ENCODE results near the gene TMEM151A.
"Not testable (repeated sequence)": the region's sequence is repeated elsewhere in the genome, so short reads cannot be mapped to it uniquely, and the experiment has no call there.

The TMEM151A gene

DNA sequence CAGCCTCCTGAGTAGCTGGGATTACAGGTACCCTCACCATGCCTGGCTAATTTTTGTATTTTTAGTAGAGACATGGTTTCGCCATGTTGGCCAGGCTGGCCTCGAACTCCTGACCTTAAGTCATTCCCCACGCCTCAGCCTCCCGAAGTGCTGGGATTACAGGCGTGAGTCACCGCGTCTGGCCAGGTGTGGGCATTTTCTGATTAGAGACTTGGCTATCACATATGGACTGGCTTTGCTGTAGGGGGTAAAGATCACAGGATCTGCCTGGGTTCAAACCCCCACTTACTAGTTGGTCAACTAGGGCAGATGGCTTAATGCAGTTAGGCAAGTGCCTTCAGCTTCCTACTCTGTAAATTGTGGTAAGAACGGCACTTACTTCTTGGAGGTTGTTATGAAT is 18.6 kb downstream of the TMEM151A start:
- no peak for DNase-seq

DNA sequence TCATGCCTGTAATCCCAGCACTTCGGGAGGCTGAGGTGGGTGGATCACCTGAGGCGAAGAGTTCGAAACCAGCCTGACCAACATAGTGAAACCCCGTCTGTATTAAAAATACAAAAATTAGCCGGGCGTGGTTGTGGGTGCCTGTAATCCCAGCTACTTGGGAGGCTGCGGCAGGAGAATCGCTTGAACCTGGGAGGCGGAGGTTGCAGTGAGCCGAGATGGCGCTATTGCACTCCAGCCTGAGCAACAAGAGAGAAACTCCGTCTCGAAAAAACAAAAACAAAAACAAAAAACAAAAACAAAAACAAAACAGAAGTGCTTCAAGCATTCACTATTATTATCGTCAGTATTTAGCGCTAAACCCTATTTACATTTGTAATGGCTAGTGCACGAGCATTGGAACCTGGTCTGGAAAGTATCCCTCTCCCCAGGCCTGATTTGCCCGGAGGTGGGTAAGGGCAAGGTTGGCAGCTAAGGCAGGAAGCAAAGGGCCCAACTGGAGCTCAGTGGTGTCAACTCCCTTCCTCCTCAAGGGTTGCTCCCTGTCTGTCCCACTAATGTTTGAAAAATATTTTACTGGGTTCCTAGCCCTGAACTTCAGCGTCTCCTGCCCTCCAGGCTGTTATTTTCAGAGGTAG is 19.2 kb downstream of the TMEM151A start:
- not testable (repeated sequence) for DNase-seq

DNA sequence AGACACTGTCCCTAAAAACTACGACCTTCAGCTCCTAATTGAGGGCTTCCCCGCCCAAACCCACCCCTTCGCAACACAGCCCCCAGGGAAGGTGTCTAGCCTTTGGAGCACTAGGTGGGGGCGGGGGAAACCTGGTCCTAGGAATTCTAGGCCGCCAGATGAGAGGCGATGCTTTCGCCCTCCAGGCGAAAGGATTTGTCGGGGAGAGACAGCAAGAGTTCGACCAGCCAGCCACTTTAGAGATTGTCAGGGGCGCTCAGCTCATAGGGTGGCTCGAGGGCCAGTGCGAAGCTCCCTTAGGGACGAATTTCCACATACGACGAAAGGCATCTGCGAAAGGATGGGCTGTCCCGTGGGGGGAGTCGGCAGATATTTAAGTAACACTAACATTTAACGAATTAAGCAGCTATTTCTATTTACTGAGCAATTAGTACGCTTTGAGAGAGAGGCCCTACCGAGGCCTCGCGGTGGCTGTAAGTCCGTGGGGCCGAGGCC is 19.8 kb downstream of the TMEM151A start:
- DNase-seq = no peak

DNA sequence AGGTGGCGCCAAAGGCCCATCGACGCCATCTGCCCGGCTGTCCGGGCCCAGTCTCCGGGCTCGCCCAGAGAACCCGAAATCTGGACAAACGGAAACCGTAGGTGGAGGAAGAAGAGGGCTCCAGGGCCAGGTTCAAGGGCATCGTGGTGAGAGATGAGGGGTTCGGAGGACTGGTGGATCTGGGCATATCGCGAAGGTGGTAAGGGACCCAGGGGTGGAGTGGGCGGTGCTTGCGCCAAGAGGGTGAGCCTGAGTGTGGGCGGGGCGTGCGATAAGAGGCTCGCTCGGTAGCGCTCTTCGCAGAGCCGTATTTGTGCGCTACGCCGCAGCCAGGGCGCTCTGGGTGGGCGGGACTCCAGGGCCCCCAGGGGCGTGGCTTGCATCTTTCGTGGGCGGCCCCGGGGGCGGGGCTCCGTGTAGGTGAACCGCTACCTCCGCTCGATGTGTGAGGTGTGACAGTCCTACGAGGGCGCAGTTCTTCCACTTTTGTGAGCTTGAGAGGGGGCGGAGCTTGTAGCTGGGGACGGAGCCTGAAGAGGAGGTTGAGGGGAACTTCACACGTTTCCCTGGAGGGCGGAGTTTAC is 20.4 kb downstream of the TMEM151A start:
- peak; percentile 61 for DNase-seq

DNA sequence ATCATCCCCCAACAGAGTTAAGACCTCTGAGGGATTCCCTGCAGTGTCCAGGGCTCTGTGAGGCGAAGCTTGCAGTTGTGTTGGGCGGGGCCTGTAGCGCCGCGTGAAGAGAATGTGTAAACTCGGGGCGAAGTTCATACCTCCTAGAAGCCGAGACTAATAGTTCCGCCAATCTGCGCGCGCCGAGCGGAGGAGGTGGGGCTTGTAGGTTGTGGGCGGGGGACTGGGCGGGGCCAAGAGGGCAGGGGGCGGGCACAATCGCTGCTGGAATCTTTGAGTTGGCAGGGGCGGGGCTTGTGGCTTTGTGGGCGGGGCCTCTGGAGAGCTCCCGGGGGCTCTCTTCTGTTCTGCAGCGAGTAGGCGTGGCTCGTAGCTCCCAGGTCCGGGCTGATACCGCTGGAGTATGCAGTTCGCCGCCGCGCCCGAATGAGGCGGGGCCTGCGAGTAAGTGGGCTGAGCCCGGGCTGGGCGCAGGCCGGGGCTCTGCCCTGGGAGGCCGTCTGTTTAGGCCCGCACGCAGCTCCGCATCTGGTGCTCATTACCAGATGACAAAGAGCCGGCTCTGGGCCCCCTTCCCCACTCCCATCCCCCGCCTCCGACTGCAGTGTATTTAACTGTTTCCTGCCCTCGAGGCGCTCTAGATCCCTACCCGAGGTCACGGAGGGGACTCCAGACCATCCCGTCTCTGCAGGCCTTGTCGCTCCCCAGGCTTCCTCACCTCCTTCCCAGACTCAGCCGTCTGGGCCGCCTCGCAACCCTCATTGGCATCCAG is 21.0 kb downstream of the TMEM151A start:
- peak; percentile 37 for DNase-seq

DNA sequence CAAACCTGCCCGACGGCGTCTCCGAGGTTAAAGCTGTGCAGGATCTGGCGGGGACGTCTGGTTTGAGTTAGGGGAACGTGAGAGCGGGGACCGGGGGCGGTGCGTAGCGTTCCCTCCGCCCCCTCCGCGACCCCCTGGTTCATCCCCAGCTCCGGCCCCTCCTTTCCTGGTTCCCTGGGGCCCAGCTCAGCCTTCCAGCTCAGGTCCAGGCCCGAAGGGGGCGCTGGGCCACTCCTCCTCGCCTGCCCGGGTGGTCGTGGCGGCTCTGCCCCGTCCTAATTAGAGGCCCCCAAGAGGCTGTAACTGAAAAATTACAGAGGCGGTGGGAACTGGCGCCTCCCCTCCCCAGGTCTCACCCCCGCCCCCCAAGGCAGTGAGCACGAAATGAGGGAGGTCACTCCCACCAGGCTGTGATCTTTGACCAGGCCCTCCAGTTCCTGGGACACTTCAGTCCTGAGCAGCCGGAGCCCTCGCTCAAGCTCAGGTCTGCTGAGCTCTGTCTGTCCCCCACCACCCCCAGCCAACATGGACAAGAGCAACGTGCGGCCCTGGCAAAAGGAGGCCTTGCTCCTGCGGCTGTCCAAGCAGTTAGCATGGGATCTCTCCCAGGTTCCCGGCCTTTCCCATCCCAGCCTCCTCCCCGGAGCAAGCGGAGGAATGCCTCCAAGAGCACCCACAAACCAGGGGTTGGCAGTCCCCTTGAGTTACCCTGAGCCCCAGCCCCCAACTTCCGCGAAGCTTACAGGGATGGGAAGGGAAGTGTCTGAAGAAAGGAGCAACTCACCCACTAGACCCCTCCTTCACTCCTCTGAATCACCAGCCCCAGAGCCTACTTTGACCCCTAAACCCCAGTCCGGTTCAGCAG is 21.9 kb downstream of the TMEM151A start:
- DNase-seq = no peak

DNA sequence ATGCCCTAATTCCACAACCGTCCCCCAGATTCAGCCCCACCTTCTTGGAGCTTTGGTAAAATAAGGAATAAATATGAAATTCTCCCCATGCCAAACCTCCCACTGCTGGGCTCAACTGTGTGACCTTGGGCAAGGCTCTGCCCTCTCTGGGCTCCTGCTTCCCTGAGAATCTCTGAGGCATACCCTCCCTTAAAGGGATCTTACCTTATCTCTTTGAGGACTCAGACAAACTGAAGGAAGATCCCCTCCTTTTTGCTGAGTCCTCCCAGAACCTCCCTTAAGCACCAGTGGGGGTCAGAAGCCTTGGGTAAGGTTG is 22.4 kb downstream of the TMEM151A start:
- no peak for DNase-seq

DNA sequence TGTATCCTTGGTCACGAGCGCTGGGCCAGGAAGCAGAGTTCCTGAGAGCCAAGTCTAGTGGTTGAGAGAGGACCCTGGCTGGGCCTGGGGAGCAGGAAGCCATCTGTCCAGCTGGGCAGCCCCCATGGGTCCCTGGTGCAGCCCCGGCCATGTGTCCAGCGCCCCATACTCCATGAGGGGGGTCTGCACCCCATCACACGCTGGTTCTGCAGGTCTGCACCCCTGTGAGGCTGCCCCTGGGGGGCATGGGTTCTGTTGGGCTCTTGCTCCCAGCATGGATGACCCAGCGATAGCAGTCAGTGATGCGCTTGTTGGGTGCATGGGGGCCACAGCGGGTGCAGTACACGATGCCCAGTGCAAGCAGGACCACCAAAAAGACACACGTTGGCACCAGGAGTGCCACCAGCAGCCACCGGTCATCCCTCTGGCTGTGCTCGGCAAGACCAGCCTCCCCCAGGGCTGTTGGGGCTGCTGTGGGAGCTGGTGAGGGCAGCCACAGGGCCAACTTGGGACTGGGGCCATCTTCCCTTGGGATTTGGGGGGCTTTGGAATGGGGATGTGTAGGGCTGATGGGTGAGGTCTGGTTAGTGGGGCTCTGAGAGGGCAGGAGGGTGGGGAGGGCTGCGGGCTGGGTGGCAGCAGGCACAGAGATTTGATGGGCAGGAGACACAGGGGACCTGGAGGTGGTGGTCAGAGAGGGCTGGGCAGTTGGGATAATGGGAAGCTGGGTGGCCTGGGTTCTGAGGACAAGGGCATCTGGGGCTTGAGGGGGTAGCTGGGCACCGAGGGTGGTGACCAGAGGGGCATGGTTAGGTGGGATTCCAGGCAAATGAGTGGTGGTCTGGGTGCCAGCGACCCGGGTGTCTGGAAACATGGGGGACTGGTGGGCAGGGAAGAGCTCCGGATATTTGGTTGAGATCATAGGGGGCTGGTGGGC is 23.1 kb downstream of the TMEM151A start:
- DNase-seq = no peak

DNA sequence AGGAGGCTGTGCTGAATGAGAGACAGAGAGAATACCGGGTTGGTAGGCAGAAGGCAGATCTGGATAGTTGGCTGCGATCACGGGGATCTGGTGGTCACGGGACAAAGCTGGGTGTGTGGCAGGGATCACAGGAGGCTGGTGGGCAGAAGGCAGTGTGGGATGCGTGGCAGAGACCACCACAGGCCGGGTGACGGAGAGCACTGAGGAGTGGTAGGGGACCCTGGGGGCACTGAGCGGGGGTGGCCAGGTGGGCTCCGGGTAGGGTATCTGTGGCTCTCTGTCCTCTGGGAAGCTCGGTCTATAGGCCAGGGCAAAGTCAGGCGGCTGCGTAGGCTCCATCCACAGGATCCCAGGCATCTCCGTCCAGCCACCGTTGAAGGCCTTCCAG is 23.8 kb downstream of the TMEM151A start:
- no peak for DNase-seq

DNA sequence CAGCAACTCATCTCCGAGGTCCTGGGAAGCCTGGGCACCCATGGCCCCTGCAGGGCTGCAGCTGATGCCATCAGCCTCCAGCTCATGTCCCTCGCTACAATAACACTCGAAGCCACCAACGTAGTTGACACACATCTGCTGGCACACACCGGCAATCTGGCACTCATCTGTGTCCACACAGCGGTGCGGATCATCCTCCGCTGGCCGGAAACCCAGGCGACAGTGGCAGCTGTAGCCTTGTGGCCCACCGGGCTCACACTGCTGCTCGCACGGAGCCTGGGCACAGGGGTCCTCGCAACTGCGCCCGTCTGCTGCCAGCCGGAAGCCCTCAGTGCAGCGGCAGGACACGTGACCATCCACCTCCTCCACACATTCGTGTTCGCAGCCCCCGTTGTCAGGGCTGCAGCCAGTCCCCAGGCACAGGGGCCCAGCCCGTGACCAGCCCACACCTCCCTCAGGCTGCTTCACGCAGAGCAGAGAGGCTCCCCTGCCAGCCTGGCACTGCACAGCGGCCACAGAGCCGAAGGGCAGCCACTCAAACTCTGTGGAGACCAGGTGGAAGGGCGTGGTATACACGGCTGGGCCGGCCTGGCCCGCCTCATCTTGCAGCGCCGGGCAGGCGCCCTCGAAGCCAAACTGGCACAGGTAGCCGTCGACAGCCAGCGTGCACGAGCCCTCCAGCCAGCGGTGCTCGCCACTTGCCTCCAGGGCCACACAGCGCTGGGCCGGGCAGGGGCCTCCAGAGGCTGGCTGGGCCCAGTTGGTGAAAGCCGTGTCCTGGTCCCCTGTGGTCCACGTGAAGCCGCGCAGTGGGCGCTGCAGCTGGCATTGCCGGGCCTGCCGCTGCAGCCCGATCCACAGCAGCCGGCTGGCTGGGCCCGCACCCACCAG is 24.5 kb downstream of the TMEM151A start:
- no peak for DNase-seq

DNA sequence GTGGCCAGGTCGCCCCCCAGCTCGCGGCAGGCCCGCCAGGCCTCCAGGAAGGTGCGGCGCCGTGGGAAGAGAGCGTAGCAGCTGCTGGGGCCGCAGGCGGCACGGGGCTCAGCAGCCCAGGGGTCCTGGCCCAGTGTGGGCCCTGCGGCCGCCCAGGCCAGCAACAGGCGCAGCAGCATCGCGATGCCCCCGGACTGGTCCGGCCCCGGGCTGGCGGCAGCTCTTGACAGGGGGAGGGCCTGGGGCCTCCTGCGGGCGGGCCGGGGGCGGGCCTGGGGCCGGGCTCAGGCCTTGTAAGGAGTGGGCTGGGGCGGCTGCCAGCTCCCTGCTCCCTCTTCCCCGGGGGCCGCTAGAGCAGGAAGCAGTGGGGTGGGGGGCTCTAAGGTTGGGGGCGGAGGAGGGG is 25.2 kb downstream of the TMEM151A start, which contains the start of gene CD248:
TSS of gene CD248 (minus strand) at position 196 of the 403 bp plus-strand sequence. CDS start at position 179, 17 bp downstream.
- DNase-seq = no peak

DNA sequence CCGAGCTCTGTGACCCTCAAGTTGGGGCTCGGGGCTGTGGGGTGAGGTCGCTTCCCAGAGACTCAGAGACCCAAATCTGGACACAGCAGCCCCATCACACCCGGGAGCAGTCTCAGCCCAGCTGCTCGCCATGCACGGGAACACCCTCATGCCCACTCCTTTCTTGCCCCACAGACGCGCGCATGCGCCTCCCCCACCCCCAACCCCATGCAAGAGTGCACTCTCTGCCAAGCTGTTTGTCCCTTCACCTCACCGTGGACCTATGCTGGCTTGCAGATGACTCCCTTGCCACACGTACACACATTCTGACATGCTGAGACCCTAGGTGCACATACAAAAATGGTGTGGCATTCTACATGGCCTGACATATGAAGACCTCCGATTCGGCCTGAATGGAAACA is 25.6 kb downstream of the TMEM151A start:
- no peak for DNase-seq

DNA sequence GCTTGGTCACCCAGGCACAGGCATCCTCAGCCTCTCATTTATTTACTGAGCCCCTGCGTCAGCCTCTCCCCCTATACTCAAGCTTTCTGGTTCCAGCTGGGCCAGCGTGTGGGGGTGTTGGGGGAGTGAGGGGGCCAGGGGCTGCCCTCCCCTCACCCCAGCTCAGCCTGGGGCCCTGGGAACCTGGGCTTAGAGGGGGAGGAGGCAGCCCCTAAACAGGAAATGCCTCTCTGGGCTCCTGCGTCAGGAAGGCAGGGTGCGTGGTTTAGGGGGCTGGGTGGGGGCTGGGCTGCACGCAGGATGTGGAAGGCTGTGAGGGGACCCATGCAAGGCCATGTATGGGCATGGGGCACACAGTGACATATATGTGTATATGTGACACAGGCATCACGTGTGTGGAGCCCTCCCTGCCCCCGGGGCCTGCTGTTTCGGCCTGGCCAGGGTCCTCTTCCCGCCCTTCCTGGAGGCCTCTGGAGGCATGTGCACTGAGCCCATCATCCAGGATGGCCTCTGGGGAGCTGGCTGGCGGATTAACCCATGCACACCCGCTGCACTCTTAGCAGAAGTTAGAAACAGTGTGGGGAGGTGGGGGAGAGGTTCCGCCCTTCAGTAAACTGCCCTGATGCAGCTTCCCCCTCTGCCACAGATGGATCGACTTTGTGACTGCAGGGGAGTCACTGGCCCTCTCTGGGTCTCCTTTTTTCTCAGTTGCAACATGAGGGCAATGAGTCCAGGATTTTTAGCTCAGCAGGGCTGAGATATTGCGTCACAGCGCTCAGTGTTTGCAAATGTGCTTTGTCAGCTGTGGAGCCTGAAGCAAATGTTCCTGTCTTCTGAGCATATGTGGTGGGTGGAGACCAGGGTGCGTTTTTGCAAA is 26.3 kb downstream of the TMEM151A start:
- DNase-seq = no peak

DNA sequence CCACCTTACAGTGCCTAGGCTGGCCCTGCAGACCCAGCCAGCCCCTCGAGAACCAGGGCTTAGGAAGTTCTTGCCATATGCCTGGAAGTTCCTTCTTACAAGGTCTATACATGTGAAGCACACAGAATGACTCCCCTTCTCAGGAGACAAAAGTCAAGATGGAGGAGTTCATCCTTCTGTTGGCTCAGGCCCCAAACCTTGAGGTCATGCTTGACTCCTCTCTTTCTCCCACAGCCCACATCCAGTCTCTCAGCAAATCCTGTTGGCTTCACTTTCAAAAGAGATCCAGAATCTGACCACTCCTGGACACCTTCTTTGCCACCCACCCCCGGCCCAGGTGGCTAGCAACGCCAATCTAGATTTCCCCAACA is 26.9 kb downstream of the TMEM151A start:
- DNase-seq = no peak

DNA sequence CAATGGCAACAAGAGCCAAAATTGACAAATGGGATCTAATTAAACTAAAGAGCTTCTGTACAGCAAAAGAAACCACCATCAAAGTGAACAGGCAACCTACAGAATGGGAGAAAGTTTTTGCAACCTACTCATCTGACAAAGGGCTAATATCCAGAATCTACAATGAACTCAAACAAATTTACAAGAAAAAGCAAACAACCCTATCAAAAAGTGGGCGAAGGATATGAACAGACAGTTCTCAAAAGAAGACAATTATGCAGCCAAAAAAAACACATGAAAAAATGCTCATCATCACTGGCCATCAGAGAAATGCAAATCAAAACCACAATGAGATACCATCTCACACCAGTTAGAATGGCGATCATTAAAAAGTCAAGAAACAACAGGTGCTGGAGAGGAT is 28.6 kb downstream of the TMEM151A start:
- not testable (repeated sequence) for DNase-seq

DNA sequence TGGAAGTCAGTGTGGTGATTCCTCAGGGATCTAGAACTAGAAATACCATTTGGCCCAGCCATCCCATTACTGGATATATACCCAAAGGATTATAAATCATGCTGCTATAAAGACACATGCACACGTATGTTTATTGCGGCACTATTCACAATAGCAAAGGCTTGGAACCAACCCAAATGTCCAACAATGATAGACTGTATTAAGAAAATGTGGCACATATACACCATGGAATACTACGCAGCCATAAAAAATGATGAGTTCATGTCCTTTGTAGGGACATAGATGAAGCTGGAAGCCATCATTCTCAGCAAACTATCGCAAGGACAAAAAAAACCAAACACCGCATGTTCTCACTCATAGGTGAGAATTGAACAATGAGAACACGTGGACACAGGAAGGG is 29.1 kb downstream of the TMEM151A start:
- not testable (repeated sequence) for DNase-seq

DNA sequence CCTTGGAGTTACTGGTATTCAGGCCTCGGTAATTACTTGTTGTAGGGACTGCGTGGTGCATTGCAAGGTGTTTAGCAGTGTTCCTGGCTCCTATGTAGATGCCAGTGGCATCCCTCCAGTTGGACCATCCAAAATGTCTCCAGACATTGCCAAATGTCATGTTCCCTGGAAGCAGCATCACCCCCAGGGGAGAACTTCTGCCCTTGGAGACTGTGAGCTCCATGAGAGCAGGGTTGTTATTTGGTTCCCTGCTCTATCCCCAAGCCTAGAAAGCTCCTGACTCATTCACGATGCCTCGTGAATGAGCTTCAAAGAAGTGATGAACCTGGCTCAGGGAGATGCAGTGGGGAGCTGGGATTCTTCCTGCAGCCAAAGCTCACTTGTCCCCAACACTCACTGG is 29.9 kb downstream of the TMEM151A start:
- no peak for DNase-seq

DNA sequence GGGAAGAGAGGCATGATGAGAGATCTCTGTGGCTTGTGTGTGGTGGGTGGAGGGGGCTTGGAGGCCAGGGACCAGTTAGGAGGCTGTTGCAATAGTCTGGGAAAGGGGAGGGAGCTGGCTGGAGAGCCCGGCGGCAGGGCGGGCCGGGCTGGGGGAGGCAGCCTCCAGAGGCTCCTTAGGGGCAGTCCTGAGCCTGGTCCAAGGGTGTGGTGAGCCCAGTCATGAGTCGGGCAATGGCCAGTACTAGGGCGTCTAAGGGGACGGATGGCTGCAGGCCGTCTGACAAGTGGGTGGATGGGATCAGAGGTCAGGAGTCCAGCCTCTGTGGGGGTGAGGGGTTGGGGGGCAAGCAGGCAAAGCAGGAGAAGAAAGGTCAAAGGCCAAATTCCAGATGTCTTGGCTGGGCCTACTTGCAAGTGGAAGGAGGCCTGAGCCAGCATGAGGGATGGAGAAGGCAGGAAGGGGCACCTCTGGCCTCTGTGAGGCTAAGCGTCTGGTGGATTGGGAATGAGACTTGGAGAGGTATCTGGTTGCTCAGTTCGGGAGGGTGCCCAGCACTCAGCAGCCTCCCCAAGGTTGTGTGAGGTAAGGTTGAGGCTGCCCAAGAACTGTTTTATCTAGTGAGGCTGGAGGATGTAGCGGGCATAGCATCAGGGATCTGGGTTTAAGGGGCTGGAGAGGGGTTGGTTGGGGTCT is 31.2 kb downstream of the TMEM151A start:
- DNase-seq = no peak

DNA sequence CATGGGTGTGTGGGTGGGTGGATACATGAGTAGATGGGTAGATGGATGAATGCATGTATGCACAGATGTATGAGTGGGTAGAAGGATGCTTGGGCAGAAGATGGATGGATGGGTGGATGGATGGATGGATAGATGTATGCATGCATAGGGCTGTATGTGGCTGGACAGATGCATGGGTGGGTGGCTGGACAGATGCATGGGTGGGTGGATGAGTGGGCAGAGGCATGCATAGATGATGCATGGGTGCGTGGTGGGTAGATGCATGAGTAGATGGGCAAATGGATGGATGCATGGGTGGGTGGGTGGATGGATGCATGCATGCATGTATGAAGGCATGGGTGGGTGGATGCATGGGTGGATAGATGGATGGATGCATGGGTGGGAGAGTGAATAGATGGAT is 32.0 kb downstream of the TMEM151A start:
- DNase-seq = no peak
